K562 (cell line): ENCODE results near the gene GPR39. TPM values are rescaled to one million over a fixed set of nuclear protein-coding genes. Genes with fewer than 3 reads are reported as not detected.

Experiments
- ATAC-seq: fragments of 200-7000 bp; cut with Tn5 transposase; 3 replicates; pipeline ENCODE4 v1.9.1; 2020; ENCODE audit warnings: moderate library complexity
- BruUV-seq: library from RNA; stranded (reverse); fragments of 400-500 nt; replicated peaks from 2 replicates; lab custom pipeline; 2021; lab: Mats Ljungman, UMichigan
- CTCF ChIA-PET: fragments of 300-600 bp; formaldehyde crosslinking; extraction: SDS; loops from one replicate; lab custom pipeline; 2021; ENCODE audit warnings: low intra/inter-chr PET ratio; lab: Yijun Ruan, JAX
- POLR2A ChIA-PET: fragments of 300-600, 350-650 bp; sonication (Branson Sonifier 250); formaldehyde crosslinking; extraction: SDS; loops from one replicate; lab custom pipeline; 2021; ENCODE audit warnings: antibody characterized with exemption, inconsistent platforms; lab: Yijun Ruan, JAX
- DNase-seq, 4 experiments: peaks; one replicate each; pipeline versions ENCODE4 v3.0.0 to v3.0.0-alpha.2; 2011 to 2018; ENCODE audit warnings: low spot score in 3 of 4, mixed read lengths in 3 of 4; ENCODE audit errors: extremely low read depth in 1 of 4
- FAIRE-seq: peaks from 2 replicates; lab custom pipeline; 2011; peaks lifted over from hg19 to GRCh38; lab: Jason Lieb, UNC
- H2AFZ ChIP-seq: 2 replicates; pipeline ENCODE4 v1.6.0; 2011; ENCODE audit warnings: low read depth, low read length, control low read depth, inconsistent platforms
- H3K27ac ChIP-seq: fragments of 200-600 bp; 3 replicates; pipeline ENCODE4 v1.8.0; 2011; ENCODE audit warnings: low read depth, mild to moderate bottlenecking, control low read depth, inconsistent platforms, low read length, moderate library complexity, mixed read lengths; ENCODE audit errors: extremely low read depth
- H3K27me3 ChIP-seq, 2 experiments: fragments of 300-600 bp in 1 of 2; 2 replicates in 1 of 2; 3 replicates in 1 of 2; pipeline versions ENCODE4 v1.6.0 to v1.8.0; 2011; ENCODE audit warnings: inconsistent platforms in 2 of 2, low read length in 2 of 2, mild to moderate bottlenecking in 1 of 2, mixed read lengths in 1 of 2, moderate library complexity in 1 of 2; ENCODE audit not compliant: control insufficient read depth in 2 of 2, insufficient read depth in 2 of 2
- H3K36me3 ChIP-seq: fragments of 300-600 bp; 3 replicates; pipeline ENCODE4 v1.8.0; 2011; ENCODE audit warnings: mild to moderate bottlenecking, low read length, inconsistent platforms; ENCODE audit not compliant: control insufficient read depth, insufficient read depth
- H3K4me1 ChIP-seq, 2 experiments: fragments of 200-600 bp in 1 of 2; replicated peaks in 1 of 2; 2 replicates in 1 of 2; 3 replicates in 1 of 2; pipeline versions ENCODE4 v1.5.1 to v1.8.0; 2011; ENCODE audit warnings: inconsistent platforms in 2 of 2, low read length in 2 of 2, mild to moderate bottlenecking in 1 of 2, mixed read lengths in 1 of 2, moderate library complexity in 1 of 2; ENCODE audit not compliant: control insufficient read depth in 2 of 2, insufficient read depth in 2 of 2
- H3K4me2 ChIP-seq: 2 replicates; pipeline ENCODE4 v1.6.1; 2011; ENCODE audit warnings: low read length, control low read depth, inconsistent platforms, mixed read lengths; ENCODE audit not compliant: insufficient read depth
- H3K4me3 ChIP-seq: fragments of 200-600 bp; sonication (generic), shearing (Covaris generic); 2 replicates; pipeline ENCODE4 v1.5.1; 2016; ENCODE audit warnings: control low read depth, inconsistent platforms
- H3K79me2 ChIP-seq: fragments of 200-600 bp; 3 replicates; pipeline ENCODE4 v1.8.0; 2011; ENCODE audit warnings: low read length, inconsistent platforms; ENCODE audit not compliant: control insufficient read depth, insufficient read depth
- H3K9ac ChIP-seq, 2 experiments: 2 replicates each; pipeline versions ENCODE4 v1.6.0 to v1.6.1; 2011; ENCODE audit warnings: low read depth in 2 of 2, low read length in 2 of 2, control low read depth in 1 of 2, inconsistent platforms in 1 of 2, mild to moderate bottlenecking in 1 of 2, mixed read lengths in 1 of 2; ENCODE audit not compliant: insufficient read depth in 1 of 2
- H3K9me1 ChIP-seq: one replicate; pipeline ENCODE4 v1.6.0; 2011; ENCODE audit warnings: inconsistent platforms, mild to moderate bottlenecking, low read length, moderate library complexity; ENCODE audit not compliant: control insufficient read depth, insufficient read depth
- H3K9me3 ChIP-seq: replicated peaks from 2 replicates; pipeline ENCODE4 v1.5.1; 2011; ENCODE audit warnings: low read depth, low read length, inconsistent platforms; ENCODE audit not compliant: control insufficient read depth, insufficient read depth
- H4K20me1 ChIP-seq: replicated peaks from 2 replicates; pipeline ENCODE4 v1.6.1; 2011; ENCODE audit warnings: low read length, inconsistent platforms, mixed read lengths; ENCODE audit not compliant: control insufficient read depth, insufficient read depth
- NCOA6 ChIP-seq: fragments of 450-650 bp; IDR thresholded peaks from 2 replicates; pipeline ENCODE4 v1.6.1; 2017; ENCODE audit warnings: mild to moderate bottlenecking
- PML ChIP-seq: IDR thresholded peaks from 2 replicates; pipeline ENCODE4 v1.6.1; 2012; ENCODE audit warnings: low read length, inconsistent platforms
- POU5F1 ChIP-seq: fragments of 150-350 bp; IDR thresholded peaks from 2 replicates; pipeline ENCODE4 v1.6.1; 2014; ENCODE audit warnings: borderline replicate concordance, low read length, low read depth, mild to moderate bottlenecking; ENCODE audit not compliant: partially characterized antibody
- SMAD2 ChIP-seq: fragments of 150-350 bp; IDR thresholded peaks from 2 replicates; pipeline ENCODE4 v1.6.1; 2014; ENCODE audit warnings: low read depth, mild to moderate bottlenecking, low read length
- SMAD4 ChIP-seq: fragments of 250-450 bp; sonication (Bioruptor Pico); conservative IDR thresholded peaks from 2 replicates; pipeline ENCODE4 v1.8.0; 2021; ENCODE audit warnings: inconsistent platforms, mild to moderate bottlenecking, moderate library complexity
- SOX6 ChIP-seq: fragments of 450-650 bp; IDR thresholded peaks from 2 replicates; pipeline ENCODE4 v1.6.1; 2014; ENCODE audit warnings: mild to moderate bottlenecking
- U2AF1 ChIP-seq: fragments of 200-400 bp; formaldehyde crosslinking; optimal IDR thresholded peaks from 2 replicates; pipeline ENCODE3; 2017; ENCODE audit warnings: mild to moderate bottlenecking, low read depth, low read length, moderate library complexity
- ZFP30 ChIP-seq: fragments of 250-450 bp; sonication (Bioruptor Pico); IDR thresholded peaks from 2 replicates; pipeline ENCODE4 v1.8.0; 2022; ENCODE audit warnings: moderate library complexity, mild to moderate bottlenecking, inconsistent platforms, borderline replicate concordance
- ZFPM2 ChIP-seq: fragments of 250-450 bp; sonication (Bioruptor Pico); IDR thresholded peaks from 2 replicates; pipeline ENCODE4 v1.5.1; 2022; ENCODE audit warnings: mild to moderate bottlenecking
- ZNF766 ChIP-seq: fragments of 200-800 bp; sonication (Bioruptor generic); conservative IDR thresholded peaks from 2 replicates; pipeline ENCODE4 v1.6.1; 2016; ENCODE audit warnings: missing genetic modification characterization, missing compliant biosample characterization
- WGBS: fragments of 100-300 bp; shearing (Covaris generic); methylation state at CpG from one replicate; pipeline ENCODE4 v1.1.6; 2016; ENCODE audit warnings: low coverage, mixed read lengths; ENCODE audit not compliant: insufficient coverage; ENCODE audit errors: missing lambda C conversion rate; 5-methylcytosine and 5-hydroxymethylcytosine counted together
- in situ Hi-C: fragments of 300-500 bp; cut with MboI; formaldehyde crosslinking; loops from 4 replicates; pipeline ENCODE4 v1.15.0; 2018; ENCODE audit warnings: inconsistent platforms, mixed read lengths
- intact Hi-C: fragments of 100-400 bp; cut with micrococcal nuclease; formaldehyde crosslinking; loops from 2 replicates; pipeline ENCODE4 v1.14.2; 2022
- polyA plus RNA-seq, 8 experiments: library from polyadenylated mRNA; depleted of rRNA in 4 of 8; stranded (reverse) in 5 of 8; unstranded in 3 of 8; fragments of >200 nt; fragmentation: Nextera tagmentation in 2 of 8; fragmentation: Illumina TruSeq in 1 of 8; extraction: Ambion mirVana in 2 of 8; extraction: Trizol in 1 of 8; gene quantifications; 2 replicates each; pipeline versions ENCODE4 v1.2.1 to v1.2.3, GENCODE V29; 2011 to 2014; ENCODE audit warnings: inconsistent platforms in 1 of 8, missing spikeins in 1 of 8
- total RNA-seq, 7 experiments: library from RNA; depleted of rRNA in 6 of 7; stranded (reverse); fragments of >200 nt in 6 of 7; fragmentation: Illumina TruSeq in 2 of 7; extraction: Trizol in 2 of 7; gene quantifications; 2 replicates each; pipeline versions ENCODE4 v1.2.1 to v1.2.3, GENCODE V29; 2011 to 2021; ENCODE audit warnings: low replicate concordance in 1 of 7

GPR39 gene
- total and polyA plus RNA-seq, 9 of the 15 experiments (the other 6 are each of a cell fraction or from before 2014, with no cell fraction given) = 0.04 TPM; not detected in 8

- H3K27me3 ChIP-seq = peaks cover 2 to 21% of the 10 kb centered on the region in 2 experiments; a peak in 3 of 5 replicates
- H2AFZ ChIP-seq = no peak overlapping the region
- no peak for DNase-seq
- no peak for FAIRE-seq
- 5% methylated on average over 17 of the region's 44 CpGs for WGBS
- H3K27ac ChIP-seq = no peak overlapping the region
- intact Hi-C loops = no loop called here
- no peak overlapping the region for H3K4me3 ChIP-seq
- in situ Hi-C loops = no loop called here
- no peaks in the 10 kb centered on the region for H4K20me1 ChIP-seq
- H3K9me1 ChIP-seq = no peaks in the 10 kb centered on the region
- no peaks in the 10 kb centered on the region for H3K36me3 ChIP-seq
- H3K4me2 ChIP-seq = no peak overlapping the region
- H3K9ac ChIP-seq = no peak overlapping the region
- no peak for ATAC-seq
- POLR2A ChIA-PET = interaction anchor here (0.6 kb wide), 1 partner anchor 1001 kb away, joined by 3 read pairs; no protein-coding TSS in a partner anchor
- no peaks in the 10 kb centered on the region for H3K79me2 ChIP-seq
- H3K9me3 ChIP-seq = no peaks in the 10 kb centered on the region
- BruUV-seq = no TSS peak
- TF ChIP-seq POU5F1 = no peak
- TF ChIP-seq ZNF766 (CRISPR knock-in tag) = no peak
- TF ChIP-seq U2AF1 = no peak
- TF ChIP-seq ZFPM2 (CRISPR knock-in tag) = no peak
- TF ChIP-seq SOX6 = no peak
- TF ChIP-seq SMAD4 (CRISPR knock-in tag) = no peak
- TF ChIP-seq PML = no peak
- TF ChIP-seq SMAD2 = no peak
- no peak for TF ChIP-seq NCOA6
- TF ChIP-seq ZFP30 (CRISPR knock-in tag) = no peak
- CTCF ChIA-PET = no interaction called here
- peaks cover 0 to 12% of the 10 kb centered on the region in 2 experiments; a peak in 1 of 5 replicates for H3K4me1 ChIP-seq
These were observed 254.0 kb downstream of the GPR39 start for GRCh38 chr2:132670496-132671150.
